ENCODE results near the gene C1QL2. TPM values are rescaled to one million over a fixed set of nuclear protein-coding genes. Genes with fewer than 3 reads are reported as not detected.

Gene C1QL2
- total RNA-seq, 2 donors from 2014 or later: not detected

DNA sequence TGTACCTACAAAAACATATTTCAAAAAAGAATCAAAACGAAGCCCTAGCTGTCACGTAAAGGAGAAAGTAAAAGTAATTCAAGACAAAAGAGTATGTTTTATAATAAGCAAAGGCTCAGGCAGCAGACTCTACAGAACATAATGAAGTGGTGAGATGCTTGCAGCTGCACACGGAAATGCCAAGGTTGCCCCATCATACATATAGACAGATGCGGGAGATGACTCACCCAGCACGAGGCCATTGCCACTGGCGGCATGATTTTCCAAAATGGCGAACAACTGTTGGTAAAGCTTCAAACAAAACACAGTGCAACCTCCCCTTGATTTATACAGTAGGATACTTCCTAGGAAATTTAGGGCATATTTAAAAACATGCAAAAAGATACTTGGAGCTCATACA lies 26.0 kb upstream of the C1QL2 start:
- no peak overlapping the region for H3K9ac ChIP-seq (ENCODE audit: low read depth in 2 of 2, low read length in 2 of 2)
- TF ChIP-seq, protein P1, sequence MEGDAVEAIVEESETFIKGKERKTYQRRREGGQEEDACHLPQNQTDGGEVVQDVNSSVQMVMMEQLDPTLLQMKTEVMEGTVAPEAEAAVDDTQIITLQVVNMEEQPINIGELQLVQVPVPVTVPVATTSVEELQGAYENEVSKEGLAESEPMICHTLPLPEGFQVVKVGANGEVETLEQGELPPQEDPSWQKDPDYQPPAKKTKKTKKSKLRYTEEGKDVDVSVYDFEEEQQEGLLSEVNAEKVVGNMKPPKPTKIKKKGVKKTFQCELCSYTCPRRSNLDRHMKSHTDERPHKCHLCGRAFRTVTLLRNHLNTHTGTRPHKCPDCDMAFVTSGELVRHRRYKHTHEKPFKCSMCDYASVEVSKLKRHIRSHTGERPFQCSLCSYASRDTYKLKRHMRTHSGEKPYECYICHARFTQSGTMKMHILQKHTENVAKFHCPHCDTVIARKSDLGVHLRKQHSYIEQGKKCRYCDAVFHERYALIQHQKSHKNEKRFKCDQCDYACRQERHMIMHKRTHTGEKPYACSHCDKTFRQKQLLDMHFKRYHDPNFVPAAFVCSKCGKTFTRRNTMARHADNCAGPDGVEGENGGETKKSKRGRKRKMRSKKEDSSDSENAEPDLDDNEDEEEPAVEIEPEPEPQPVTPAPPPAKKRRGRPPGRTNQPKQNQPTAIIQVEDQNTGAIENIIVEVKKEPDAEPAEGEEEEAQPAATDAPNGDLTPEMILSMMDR (IDR thresholded peaks at IDR 0.05): no peak
- H3K9me3 ChIP-seq: no peaks in the 10 kb centered on the region
- no peaks in the 10 kb centered on the region for H3K27me3 ChIP-seq
- no peaks in the 10 kb centered on the region for H3K4me1 ChIP-seq
- DNase-seq: no peak
- H3K27ac ChIP-seq: no peak overlapping the region
- H3K36me3 ChIP-seq: no peaks in the 10 kb centered on the region
- intact Hi-C loops (cut with DNase I): no loop called here
- no peak overlapping the region for H3K4me3 ChIP-seq

DNA sequence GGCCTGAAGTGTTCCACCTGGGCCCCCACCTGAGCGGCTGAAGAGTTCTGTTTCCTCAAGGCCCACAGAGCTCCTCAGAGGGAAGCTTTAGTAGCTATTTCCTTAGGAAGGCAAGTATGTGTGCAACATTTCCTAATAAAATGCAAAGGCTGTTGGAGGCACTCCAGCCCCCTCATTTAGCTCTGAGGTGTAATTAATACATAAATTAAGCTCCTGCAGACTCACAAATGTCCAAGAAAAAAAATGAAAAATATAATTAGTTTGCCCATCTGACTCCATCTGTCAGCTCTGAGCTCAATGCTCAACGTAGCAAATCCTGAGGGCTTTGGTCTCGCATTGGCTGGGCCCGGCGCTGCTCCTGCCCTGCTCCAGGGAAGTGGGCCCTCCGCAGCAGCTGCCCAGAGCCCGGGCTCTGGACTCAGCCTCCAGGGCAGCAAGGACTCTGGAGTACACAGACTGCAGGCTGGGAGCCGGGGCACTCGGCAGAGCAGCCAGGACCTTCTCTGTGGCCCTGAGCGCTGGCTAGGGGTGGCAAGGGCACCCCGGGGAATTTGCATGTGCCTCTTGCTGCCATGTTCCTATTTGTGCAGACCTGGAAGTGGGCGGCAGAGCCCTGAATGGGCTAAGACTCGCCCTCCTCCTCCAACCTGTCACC lies 23.4 kb upstream of the C1QL2 start:
- intact Hi-C loops (cut with DNase I): no loop called here
- Histone ChIP-seq H3K9ac (ENCODE audit: low read depth in 2 of 2, low read length in 2 of 2) (no peak overlapping the region), H3K36me3 (no peaks in the 10 kb centered on the region), H3K4me1 (no peaks in the 10 kb centered on the region), H3K9me3 (no peaks in the 10 kb centered on the region), H3K27ac (no peak overlapping the region), H3K27me3 (no peaks in the 10 kb centered on the region), H3K4me3 (no peak overlapping the region)
- DNase-seq: no peak
- TF ChIP-seq, protein P1 (IDR thresholded peaks at IDR 0.05): no peak

DNA sequence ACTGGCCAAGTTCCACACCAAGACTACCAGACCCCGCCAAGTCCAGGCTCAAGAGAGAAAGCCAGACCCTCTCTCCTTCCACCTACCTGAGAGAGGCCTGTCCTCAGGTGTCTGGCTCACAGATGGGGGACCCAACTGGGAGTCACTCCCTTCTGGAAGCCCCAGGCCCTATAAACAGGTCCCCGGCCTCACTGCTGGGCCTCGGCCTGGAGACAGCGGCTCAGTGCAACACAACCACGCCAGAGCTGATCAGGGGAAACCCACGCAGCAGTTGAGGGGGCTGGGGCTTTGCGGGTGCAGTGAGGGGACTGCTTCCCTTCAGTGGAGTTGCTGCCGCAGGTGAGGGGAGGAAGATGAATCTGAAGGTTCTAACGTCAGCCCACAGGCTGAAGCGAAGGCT lies 22.8 kb upstream of the C1QL2 start:
- Histone ChIP-seq H3K9me3 (no peaks in the 10 kb centered on the region), H3K27ac (no peak overlapping the region), H3K4me1 (no peaks in the 10 kb centered on the region), H3K27me3 (no peaks in the 10 kb centered on the region), H3K4me3 (no peak overlapping the region), H3K9ac (ENCODE audit: low read depth in 2 of 2, low read length in 2 of 2) (no peak overlapping the region), H3K36me3 (no peaks in the 10 kb centered on the region)
- DNase-seq: no peak
- TF ChIP-seq, protein P1 (IDR thresholded peaks at IDR 0.05): no peak
- intact Hi-C loops (cut with DNase I): no loop called here

DNA sequence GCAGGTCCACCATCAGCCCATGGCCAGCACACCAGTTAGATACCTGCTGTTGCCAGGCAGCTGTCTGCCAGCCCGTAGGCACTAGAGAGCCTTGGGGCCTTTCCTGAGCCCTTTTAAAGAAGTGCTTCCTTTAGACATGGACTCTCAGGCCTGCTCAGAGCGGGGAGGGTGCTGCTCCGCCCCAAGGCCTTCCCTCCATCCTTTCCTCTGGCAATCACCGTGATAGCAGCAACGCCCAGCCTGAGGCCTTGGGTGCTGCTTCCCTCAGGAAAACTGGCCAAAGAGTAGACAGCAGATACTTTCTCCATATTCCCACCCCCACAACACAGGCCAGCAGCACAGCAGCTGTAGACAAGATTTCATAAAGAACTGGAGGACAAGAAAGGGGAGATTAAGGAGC lies 22.3 kb upstream of the C1QL2 start:
- Histone ChIP-seq H3K9me3 (no peaks in the 10 kb centered on the region), H3K27me3 (no peaks in the 10 kb centered on the region), H3K4me1 (no peaks in the 10 kb centered on the region), H3K4me3 (no peak overlapping the region), H3K9ac (ENCODE audit: low read depth in 2 of 2, low read length in 2 of 2) (no peak overlapping the region), H3K27ac (no peak overlapping the region), H3K36me3 (no peaks in the 10 kb centered on the region)
- TF ChIP-seq, protein P1 (IDR thresholded peaks at IDR 0.05): no peak
- intact Hi-C loops (cut with DNase I): no loop called here
- no peak for DNase-seq

DNA sequence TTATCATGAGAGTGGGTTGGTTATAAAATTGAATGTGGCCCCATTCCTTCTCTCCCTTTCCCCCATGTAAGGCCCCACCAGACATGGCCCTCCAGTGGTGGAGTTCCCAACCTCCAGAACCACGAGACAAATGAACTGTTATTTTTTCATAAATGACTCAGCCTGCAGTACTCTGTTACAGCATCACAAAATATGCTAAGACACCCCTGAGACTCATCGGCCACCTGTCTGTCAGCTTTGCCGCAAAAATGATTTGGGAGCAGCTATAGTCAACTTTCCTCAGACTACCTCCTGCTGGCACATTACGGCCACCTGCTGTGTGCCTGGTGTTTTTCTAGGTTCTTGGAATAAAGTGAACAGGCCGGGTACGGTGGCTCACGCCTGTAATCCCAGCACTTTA lies 21.4 kb upstream of the C1QL2 start:
- DNase-seq: no peak
- no peaks in the 10 kb centered on the region for H3K36me3 ChIP-seq
- no peaks in the 10 kb centered on the region for H3K9me3 ChIP-seq
- intact Hi-C loops (cut with DNase I): loop anchor here (5.0 kb wide), 1 partner anchor 168 kb away; no protein-coding TSS in a partner anchor
- H3K4me3 ChIP-seq: no peak overlapping the region
- no peak overlapping the region for H3K9ac ChIP-seq (ENCODE audit: low read depth in 2 of 2, low read length in 2 of 2)
- H3K4me1 ChIP-seq: no peaks in the 10 kb centered on the region
- TF ChIP-seq, protein P1 (IDR thresholded peaks at IDR 0.05): no peak
- no peaks in the 10 kb centered on the region for H3K27me3 ChIP-seq
- H3K27ac ChIP-seq: no peak overlapping the region
